HEK293 (cell line): ENCODE data around the gene AKAP5.

Source experiments
- CTCF ChIA-PET: fragments of 350-600 bp; formaldehyde crosslinking; extraction: SDS; loops from one replicate; lab custom pipeline; 2021; ENCODE audit warnings: antibody characterized with exemption; lab: Yijun Ruan, JAX
- POLR2A ChIA-PET: fragments of 300-600 bp; formaldehyde crosslinking; extraction: SDS; loops from one replicate; lab custom pipeline; 2020; ENCODE audit warnings: antibody characterized with exemption, inconsistent platforms; lab: Yijun Ruan, JAX
- H3K27ac ChIP-seq: fragments of 200-500 bp; sonication (Bioruptor generic); 2 replicates; pipeline ENCODE4 v1.5.1; 2014; ENCODE audit warnings: low read depth, low read length, control low read depth, inconsistent platforms; ENCODE audit errors: extremely low read depth
- H3K36me3 ChIP-seq, 2 experiments: fragments of 200-500 bp in 1 of 2; sonication (Bioruptor generic) in 1 of 2; 1 replicate in 1 of 2; 2 replicates in 1 of 2; pipeline ENCODE4 v1.5.1; 2014 to 2017; ENCODE audit warnings: inconsistent platforms in 2 of 2, low read length in 2 of 2; ENCODE audit not compliant: control insufficient read depth in 2 of 2, insufficient read depth in 1 of 2
- H3K4me1 ChIP-seq: fragments of 200-500 bp; sonication (Bioruptor generic); 2 replicates; pipeline ENCODE4 v1.5.1; 2014; ENCODE audit warnings: mild to moderate bottlenecking, low read length, inconsistent platforms; ENCODE audit not compliant: control insufficient read depth, insufficient read depth
- H3K4me3 ChIP-seq: 2 replicates; pipeline ENCODE4 v1.5.1; 2011; ENCODE audit warnings: low read depth, mild to moderate bottlenecking, control low read depth, low read length, moderate library complexity
- H3K9me3 ChIP-seq: fragments of 200-500 bp; sonication (Bioruptor generic); 2 replicates; pipeline ENCODE4 v1.5.1; 2014; ENCODE audit warnings: low read depth, low read length, inconsistent platforms; ENCODE audit not compliant: control insufficient read depth, insufficient read depth
- MEIS1 ChIP-seq: sonication (generic); formaldehyde crosslinking; IDR thresholded peaks from 2 replicates; pipeline ENCODE4 v1.8.1; 2022; ENCODE audit warnings: missing genetic modification reagents, mild to moderate bottlenecking, borderline replicate concordance
- PRDM1 ChIP-seq: fragments of 450-650 bp; formaldehyde crosslinking; IDR thresholded peaks from 2 replicates; pipeline ENCODE4; 2016; ENCODE audit warnings: missing biosample characterization, missing genetic modification characterization
- TRIM28 ChIP-seq: IDR thresholded peaks from 2 replicates; pipeline ENCODE4 v1.6.1; 2011; ENCODE audit warnings: low read length, control low read depth, borderline replicate concordance
- ZNF335 ChIP-seq: fragments of 450-650 bp; formaldehyde crosslinking; conservative IDR thresholded peaks from 2 replicates; pipeline ENCODE4 v1.5.1; 2016; ENCODE audit warnings: missing biosample characterization, missing genetic modification characterization
- ZNF350 ChIP-seq: fragments of 450-650 bp; formaldehyde crosslinking; IDR thresholded peaks from 2 replicates; pipeline ENCODE4 v1.5.0; 2017; ENCODE audit warnings: missing biosample characterization, mild to moderate bottlenecking, missing genetic modification characterization
- ZNF629 ChIP-seq: fragments of 450-650 bp; formaldehyde crosslinking; IDR thresholded peaks from 2 replicates; pipeline ENCODE4 v1.5.1; 2017; ENCODE audit warnings: missing biosample characterization, missing genetic modification characterization
- ZNF664 ChIP-seq: fragments of 450-650 bp; formaldehyde crosslinking; IDR thresholded peaks from 2 replicates; pipeline ENCODE4 v1.5.1; 2016; ENCODE audit warnings: missing biosample characterization, missing genetic modification characterization
- ZNF670 ChIP-seq: fragments of 450-650 bp; formaldehyde crosslinking; IDR thresholded peaks from 2 replicates; pipeline ENCODE4 v1.5.1; 2016; ENCODE audit warnings: missing biosample characterization, missing genetic modification characterization, low read depth
- ZNF777 ChIP-seq: fragments of 450-650 bp; formaldehyde crosslinking; IDR thresholded peaks from 2 replicates; pipeline ENCODE4 v1.5.1; 2017; ENCODE audit warnings: missing biosample characterization, missing genetic modification characterization, borderline replicate concordance
- ZNF785 ChIP-seq: fragments of 450-650 bp; formaldehyde crosslinking; IDR thresholded peaks from 2 replicates; pipeline ENCODE4 v1.5.1; 2016; ENCODE audit warnings: missing biosample characterization, missing genetic modification characterization
- ZNF791 ChIP-seq: fragments of 450-650 bp; formaldehyde crosslinking; IDR thresholded peaks from 2 replicates; pipeline ENCODE4 v1.5.1; 2016; ENCODE audit warnings: missing biosample characterization, missing genetic modification characterization
- TF ChIP-seq, protein P1 (sequence below): fragments of 450-650 bp; formaldehyde crosslinking; optimal IDR thresholded peaks from 2 replicates; pipeline ENCODE3; 2016; ENCODE audit warnings: missing biosample characterization, mild to moderate bottlenecking, missing genetic modification characterization
- TF ChIP-seq, protein P2 (sequence below): fragments of 450-650 bp; formaldehyde crosslinking; IDR thresholded peaks from 2 replicates; pipeline ENCODE4 v1.5.1; 2016; ENCODE audit warnings: missing biosample characterization, missing genetic modification characterization
- TF ChIP-seq, protein P3 (sequence below): fragments of 450-650 bp; formaldehyde crosslinking; IDR thresholded peaks from 2 replicates; pipeline ENCODE4 v1.5.1; 2016; ENCODE audit warnings: missing biosample characterization, missing genetic modification characterization
- TF ChIP-seq, protein P4 (sequence below): fragments of 450-650 bp; formaldehyde crosslinking; IDR thresholded peaks from 2 replicates; pipeline ENCODE4 v1.5.1; 2016; ENCODE audit warnings: missing biosample characterization, missing genetic modification characterization
- TF ChIP-seq, protein P5 (sequence below): fragments of 450-650 bp; IDR thresholded peaks from 2 replicates; pipeline ENCODE4 v1.5.1; 2018; ENCODE audit warnings: missing biosample characterization, mild to moderate bottlenecking, missing genetic modification characterization
- TF ChIP-seq, protein P6 (sequence below): fragments of 450-650 bp; formaldehyde crosslinking; IDR thresholded peaks from 2 replicates; pipeline ENCODE4 v1.5.1; 2016; ENCODE audit warnings: missing biosample characterization, missing genetic modification characterization

AKAP5 gene

DNA sequence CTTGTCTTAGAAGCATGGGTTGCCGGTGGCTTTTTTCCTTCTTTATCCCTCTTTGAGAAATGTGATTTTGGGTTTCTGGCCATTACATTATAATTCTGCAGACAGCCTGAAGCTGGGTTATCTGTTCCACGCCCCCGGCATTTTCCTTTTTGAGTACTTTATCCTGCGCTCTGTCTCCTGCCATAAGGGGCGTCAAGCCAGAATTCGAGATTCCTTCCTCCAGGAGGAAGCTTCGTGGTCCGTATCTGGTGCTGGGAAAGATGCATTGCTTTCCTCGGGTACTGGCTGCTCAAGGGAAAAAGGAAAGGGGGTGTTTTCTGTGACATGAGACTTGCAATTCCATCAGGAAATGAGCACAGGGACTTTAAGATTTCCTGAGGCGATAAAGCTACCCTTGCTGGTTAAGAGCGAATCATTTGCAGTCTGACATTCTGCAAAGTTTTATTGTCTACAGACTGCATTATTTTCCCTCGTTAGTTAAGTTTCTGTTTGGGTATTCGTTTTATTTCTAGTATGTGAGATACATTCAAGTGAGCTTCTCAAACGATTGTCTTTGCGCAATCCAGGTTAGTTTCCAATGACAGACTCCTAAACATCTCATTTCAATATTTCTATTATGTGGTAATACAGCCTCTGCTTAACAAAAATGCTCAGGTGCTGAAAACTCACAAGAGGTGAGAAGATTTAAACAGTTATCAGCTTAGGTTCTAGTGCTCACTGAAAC is 694 bp downstream of the AKAP5 start:
- TF ChIP-seq, protein P1, sequence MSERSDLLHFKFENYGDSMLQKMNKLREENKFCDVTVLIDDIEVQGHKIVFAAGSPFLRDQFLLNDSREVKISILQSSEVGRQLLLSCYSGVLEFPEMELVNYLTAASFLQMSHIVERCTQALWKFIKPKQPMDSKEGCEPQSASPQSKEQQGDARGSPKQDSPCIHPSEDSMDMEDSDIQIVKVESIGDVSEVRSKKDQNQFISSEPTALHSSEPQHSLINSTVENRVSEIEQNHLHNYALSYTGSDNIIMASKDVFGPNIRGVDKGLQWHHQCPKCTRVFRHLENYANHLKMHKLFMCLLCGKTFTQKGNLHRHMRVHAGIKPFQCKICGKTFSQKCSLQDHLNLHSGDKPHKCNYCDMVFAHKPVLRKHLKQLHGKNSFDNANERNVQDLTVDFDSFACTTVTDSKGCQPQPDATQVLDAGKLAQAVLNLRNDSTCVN (tag by site-specific recombination): no peak
- TF ChIP-seq, protein P2, sequence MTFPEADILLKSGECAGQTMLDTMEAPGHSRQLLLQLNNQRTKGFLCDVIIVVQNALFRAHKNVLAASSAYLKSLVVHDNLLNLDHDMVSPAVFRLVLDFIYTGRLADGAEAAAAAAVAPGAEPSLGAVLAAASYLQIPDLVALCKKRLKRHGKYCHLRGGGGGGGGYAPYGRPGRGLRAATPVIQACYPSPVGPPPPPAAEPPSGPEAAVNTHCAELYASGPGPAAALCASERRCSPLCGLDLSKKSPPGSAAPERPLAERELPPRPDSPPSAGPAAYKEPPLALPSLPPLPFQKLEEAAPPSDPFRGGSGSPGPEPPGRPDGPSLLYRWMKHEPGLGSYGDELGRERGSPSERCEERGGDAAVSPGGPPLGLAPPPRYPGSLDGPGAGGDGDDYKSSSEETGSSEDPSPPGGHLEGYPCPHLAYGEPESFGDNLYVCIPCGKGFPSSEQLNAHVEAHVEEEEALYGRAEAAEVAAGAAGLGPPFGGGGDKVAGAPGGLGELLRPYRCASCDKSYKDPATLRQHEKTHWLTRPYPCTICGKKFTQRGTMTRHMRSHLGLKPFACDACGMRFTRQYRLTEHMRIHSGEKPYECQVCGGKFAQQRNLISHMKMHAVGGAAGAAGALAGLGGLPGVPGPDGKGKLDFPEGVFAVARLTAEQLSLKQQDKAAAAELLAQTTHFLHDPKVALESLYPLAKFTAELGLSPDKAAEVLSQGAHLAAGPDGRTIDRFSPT (tag by site-specific recombination): no peak
- TF ChIP-seq, protein P3, sequence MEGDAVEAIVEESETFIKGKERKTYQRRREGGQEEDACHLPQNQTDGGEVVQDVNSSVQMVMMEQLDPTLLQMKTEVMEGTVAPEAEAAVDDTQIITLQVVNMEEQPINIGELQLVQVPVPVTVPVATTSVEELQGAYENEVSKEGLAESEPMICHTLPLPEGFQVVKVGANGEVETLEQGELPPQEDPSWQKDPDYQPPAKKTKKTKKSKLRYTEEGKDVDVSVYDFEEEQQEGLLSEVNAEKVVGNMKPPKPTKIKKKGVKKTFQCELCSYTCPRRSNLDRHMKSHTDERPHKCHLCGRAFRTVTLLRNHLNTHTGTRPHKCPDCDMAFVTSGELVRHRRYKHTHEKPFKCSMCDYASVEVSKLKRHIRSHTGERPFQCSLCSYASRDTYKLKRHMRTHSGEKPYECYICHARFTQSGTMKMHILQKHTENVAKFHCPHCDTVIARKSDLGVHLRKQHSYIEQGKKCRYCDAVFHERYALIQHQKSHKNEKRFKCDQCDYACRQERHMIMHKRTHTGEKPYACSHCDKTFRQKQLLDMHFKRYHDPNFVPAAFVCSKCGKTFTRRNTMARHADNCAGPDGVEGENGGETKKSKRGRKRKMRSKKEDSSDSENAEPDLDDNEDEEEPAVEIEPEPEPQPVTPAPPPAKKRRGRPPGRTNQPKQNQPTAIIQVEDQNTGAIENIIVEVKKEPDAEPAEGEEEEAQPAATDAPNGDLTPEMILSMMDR: 0 out of 2 replicates have a peak, but pooled peaks have one; percentile 21
- TF ChIP-seq, protein P4, sequence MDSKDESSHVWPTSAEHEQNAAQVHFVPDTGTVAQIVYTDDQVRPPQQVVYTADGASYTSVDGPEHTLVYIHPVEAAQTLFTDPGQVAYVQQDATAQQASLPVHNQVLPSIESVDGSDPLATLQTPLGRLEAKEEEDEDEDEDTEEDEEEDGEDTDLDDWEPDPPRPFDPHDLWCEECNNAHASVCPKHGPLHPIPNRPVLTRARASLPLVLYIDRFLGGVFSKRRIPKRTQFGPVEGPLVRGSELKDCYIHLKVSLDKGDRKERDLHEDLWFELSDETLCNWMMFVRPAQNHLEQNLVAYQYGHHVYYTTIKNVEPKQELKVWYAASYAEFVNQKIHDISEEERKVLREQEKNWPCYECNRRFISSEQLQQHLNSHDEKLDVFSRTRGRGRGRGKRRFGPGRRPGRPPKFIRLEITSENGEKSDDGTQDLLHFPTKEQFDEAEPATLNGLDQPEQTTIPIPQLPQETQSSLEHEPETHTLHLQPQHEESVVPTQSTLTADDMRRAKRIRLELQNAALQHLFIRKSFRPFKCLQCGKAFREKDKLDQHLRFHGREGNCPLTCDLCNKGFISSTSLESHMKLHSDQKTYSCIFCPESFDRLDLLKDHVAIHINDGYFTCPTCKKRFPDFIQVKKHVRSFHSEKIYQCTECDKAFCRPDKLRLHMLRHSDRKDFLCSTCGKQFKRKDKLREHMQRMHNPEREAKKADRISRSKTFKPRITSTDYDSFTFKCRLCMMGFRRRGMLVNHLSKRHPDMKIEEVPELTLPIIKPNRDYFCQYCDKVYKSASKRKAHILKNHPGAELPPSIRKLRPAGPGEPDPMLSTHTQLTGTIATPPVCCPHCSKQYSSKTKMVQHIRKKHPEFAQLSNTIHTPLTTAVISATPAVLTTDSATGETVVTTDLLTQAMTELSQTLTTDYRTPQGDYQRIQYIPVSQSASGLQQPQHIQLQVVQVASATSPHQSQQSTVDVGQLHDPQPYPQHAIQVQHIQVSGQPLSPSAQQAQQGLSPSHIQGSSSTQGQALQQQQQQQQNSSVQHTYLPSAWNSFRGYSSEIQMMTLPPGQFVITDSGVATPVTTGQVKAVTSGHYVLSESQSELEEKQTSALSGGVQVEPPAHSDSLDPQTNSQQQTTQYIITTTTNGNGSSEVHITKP (tag by site-specific recombination): peak; percentile 36
- TF ChIP-seq, protein P5, sequence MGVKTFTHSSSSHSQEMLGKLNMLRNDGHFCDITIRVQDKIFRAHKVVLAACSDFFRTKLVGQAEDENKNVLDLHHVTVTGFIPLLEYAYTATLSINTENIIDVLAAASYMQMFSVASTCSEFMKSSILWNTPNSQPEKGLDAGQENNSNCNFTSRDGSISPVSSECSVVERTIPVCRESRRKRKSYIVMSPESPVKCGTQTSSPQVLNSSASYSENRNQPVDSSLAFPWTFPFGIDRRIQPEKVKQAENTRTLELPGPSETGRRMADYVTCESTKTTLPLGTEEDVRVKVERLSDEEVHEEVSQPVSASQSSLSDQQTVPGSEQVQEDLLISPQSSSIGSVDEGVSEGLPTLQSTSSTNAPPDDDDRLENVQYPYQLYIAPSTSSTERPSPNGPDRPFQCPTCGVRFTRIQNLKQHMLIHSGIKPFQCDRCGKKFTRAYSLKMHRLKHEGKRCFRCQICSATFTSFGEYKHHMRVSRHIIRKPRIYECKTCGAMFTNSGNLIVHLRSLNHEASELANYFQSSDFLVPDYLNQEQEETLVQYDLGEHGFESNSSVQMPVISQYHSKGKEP: 0 out of 2 replicates have a peak, but pooled peaks have one; percentile 23
- 0 out of 2 replicates have a peak, but pooled peaks have one; percentile 48 for TF ChIP-seq ZNF629 (tag by site-specific recombination)
- TF ChIP-seq ZNF777 (tag by site-specific recombination): no peak
- peak; percentile 52 for TF ChIP-seq PRDM1
- TF ChIP-seq TRIM28: 0 out of 2 replicates have a peak, but pooled peaks have one; percentile 46
- peak; percentile 51 for TF ChIP-seq ZNF335 (tag by site-specific recombination)
- TF ChIP-seq ZNF350 (tag by site-specific recombination): no peak
- Histone ChIP-seq H3K4me1 (peaks cover 10% of the 10 kb centered on the region; the same call in 1 of the 2 replicates), H3K9me3 (no peaks in the 10 kb centered on the region), H3K4me3 (peak overlapping the region; percentile 56), H3K36me3 (peaks cover 4 to 24% of the 10 kb centered on the region in 2 experiments; a peak in 2 of 3 replicates), H3K27ac (peak overlapping the region; percentile 3; the same call in 1 of the 2 replicates)
- ChIA-PET POLR2A (interaction anchor here (0.7 to 1.7 kb wide), 3 partner anchors 38 to 122 kb away, joined by 3 to 5 read pairs (median 4); partner anchors contain the start of genes HSPA2 and ZBTB1), CTCF (interaction anchor here (0.8 to 2.9 kb wide), 6 partner anchors 13 to 171 kb away, joined by 3 to 14 read pairs (median 8); no protein-coding TSS in a partner anchor)

DNA sequence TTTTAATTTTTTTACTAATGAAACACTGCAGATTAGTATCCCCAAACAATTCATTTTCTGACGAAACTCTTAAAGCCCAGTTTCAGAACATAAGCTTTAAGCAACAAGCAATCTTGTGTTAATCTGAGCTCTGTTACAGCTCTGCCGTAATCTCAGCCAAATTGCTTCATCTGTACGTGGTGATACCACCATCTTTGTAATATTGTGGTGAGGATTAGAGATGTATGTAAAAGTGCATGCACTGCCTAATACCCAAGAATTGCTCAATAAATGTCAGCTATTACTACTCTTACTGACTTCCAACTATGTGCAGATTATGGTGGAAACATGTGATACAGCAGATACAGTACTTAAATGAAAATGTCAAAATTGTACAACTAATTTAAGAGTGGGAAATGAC is 1.8 kb downstream of the AKAP5 start:
- Histone ChIP-seq H3K36me3 (peaks cover 0 to 12% of the 10 kb centered on the region in 2 experiments; a peak in 2 of 3 replicates), H3K4me1 (peaks cover 10% of the 10 kb centered on the region; the same call in 1 of the 2 replicates), H3K27ac (no peak overlapping the region), H3K9me3 (no peaks in the 10 kb centered on the region), H3K4me3 (no peak overlapping the region)
- ChIA-PET CTCF (interaction anchor here (0.6 to 2.9 kb wide), 4 partner anchors 12 to 170 kb away, joined by 3 to 14 read pairs (median 7); no protein-coding TSS in a partner anchor), POLR2A (interaction anchor here (1.7 kb wide), 1 partner anchor 37 kb away, joined by 5 read pairs; the partner anchor contains the start of gene ZBTB1)
- no peak for TF ChIP-seq ZNF670 (tag by site-specific recombination)
- TF ChIP-seq ZNF785 (tag by site-specific recombination): no peak
- TF ChIP-seq, protein P2 (tag by site-specific recombination): no peak
- TF ChIP-seq, protein P6, sequence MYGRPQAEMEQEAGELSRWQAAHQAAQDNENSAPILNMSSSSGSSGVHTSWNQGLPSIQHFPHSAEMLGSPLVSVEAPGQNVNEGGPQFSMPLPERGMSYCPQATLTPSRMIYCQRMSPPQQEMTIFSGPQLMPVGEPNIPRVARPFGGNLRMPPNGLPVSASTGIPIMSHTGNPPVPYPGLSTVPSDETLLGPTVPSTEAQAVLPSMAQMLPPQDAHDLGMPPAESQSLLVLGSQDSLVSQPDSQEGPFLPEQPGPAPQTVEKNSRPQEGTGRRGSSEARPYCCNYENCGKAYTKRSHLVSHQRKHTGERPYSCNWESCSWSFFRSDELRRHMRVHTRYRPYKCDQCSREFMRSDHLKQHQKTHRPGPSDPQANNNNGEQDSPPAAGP (tag by site-specific recombination): no peak
- TF ChIP-seq ZNF791 (tag by site-specific recombination): no peak
- TF ChIP-seq MEIS1 (CRISPR knock-in tag): no peak
- no peak for TF ChIP-seq ZNF664 (tag by site-specific recombination)
